ENCODE measurements around the gene ATP11B. TPM values are rescaled to one million over a fixed set of nuclear protein-coding genes. Genes with fewer than 3 reads are reported as not detected.
A peak's percentile ranks its signal among the peaks of the same experiment; 100 is the strongest.

The ATP11B gene
- total RNA-seq, 1 donor from 2014 or later, result 87.9 TPM

DNA sequence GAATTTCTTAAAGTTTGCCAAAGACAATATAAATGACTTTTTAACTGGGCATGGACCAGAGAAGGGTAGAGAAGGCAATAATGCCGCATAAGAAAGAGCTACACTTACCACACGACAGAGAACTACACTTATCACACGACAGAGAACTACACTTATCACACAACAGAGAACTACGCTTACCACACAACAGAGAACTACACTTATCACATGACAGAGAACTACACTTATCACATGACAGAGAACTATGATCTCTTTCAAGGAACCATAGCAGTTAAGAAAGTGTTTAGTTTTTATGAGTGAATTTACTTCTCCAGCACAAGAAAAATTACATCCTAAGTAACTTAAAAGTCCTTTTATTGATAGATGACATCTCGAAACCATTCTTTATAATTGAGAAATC, 155.0 kb downstream of the ATP11B start:
- Mint-ChIP-seq H3K27ac (no peak overlapping the region), H3K9me3 (no peaks in the 10 kb centered on the region), H3K4me3 (no peak overlapping the region)

GRCh38 chr3:182949688-182950087, 156.4 kb downstream of the ATP11B start:
- Mint-ChIP-seq H3K36me3 (ENCODE audit: low read depth) (peaks cover 33% of the 10 kb centered on the region), H3K27ac (no peak overlapping the region), H3K4me3 (no peak overlapping the region), H3K4me1 (peaks cover 3% of the 10 kb centered on the region), H3K9me3 (no peaks in the 10 kb centered on the region), H3K27me3 (no peaks in the 10 kb centered on the region)
- intact Hi-C loops (cut with micrococcal nuclease), result no loop called here
- DNase-seq, result no peak

More for the DNA sequence above, 155.0 kb downstream of the ATP11B start:
- Mint-ChIP-seq H3K36me3 (ENCODE audit: low read depth) (peaks cover 33% of the 10 kb centered on the region), H3K4me1 (peaks cover 3% of the 10 kb centered on the region), H3K27me3 (no peaks in the 10 kb centered on the region)
- intact Hi-C loops (cut with micrococcal nuclease), result no loop called here
- no peak for DNase-seq

GRCh38 chr3:182954553-182955235, 161.4 kb downstream of the ATP11B start:
- H3K4me1 Mint-ChIP-seq, result peaks cover 1% of the 10 kb centered on the region
- DNase-seq, result no peak
- H3K27me3 Mint-ChIP-seq, result no peaks in the 10 kb centered on the region
- no peak overlapping the region for H3K27ac Mint-ChIP-seq
- H3K4me3 Mint-ChIP-seq, result no peak overlapping the region
- peaks cover 32% of the 10 kb centered on the region for H3K36me3 Mint-ChIP-seq (ENCODE audit: low read depth)
- no peaks in the 10 kb centered on the region for H3K9me3 Mint-ChIP-seq
- intact Hi-C loops (cut with micrococcal nuclease), result no loop called here

- Mint-ChIP-seq H3K36me3 (ENCODE audit: low read depth) (peaks cover 36% of the 10 kb centered on the region), H3K4me3 (no peak overlapping the region), H3K27ac (no peak overlapping the region), H3K27me3 (no peaks in the 10 kb centered on the region), H3K4me1 (peaks cover 6% of the 10 kb centered on the region), H3K9me3 (no peaks in the 10 kb centered on the region)
- intact Hi-C loops (cut with micrococcal nuclease), result no loop called here
- DNase-seq, result no peak
These were observed 163.9 kb downstream of the ATP11B start for GRCh38 chr3:182957226-182957625.

- Mint-ChIP-seq H3K27me3 (no peaks in the 10 kb centered on the region), H3K4me3 (no peak overlapping the region), H3K27ac (no peak overlapping the region), H3K4me1 (peaks cover 8% of the 10 kb centered on the region), H3K36me3 (ENCODE audit: low read depth) (peaks cover 34% of the 10 kb centered on the region), H3K9me3 (no peaks in the 10 kb centered on the region)
- no peak for DNase-seq
- intact Hi-C loops (cut with micrococcal nuclease), result no loop called here
These were observed 164.5 kb downstream of the ATP11B start for GRCh38 chr3:182957676-182958266.

DNA sequence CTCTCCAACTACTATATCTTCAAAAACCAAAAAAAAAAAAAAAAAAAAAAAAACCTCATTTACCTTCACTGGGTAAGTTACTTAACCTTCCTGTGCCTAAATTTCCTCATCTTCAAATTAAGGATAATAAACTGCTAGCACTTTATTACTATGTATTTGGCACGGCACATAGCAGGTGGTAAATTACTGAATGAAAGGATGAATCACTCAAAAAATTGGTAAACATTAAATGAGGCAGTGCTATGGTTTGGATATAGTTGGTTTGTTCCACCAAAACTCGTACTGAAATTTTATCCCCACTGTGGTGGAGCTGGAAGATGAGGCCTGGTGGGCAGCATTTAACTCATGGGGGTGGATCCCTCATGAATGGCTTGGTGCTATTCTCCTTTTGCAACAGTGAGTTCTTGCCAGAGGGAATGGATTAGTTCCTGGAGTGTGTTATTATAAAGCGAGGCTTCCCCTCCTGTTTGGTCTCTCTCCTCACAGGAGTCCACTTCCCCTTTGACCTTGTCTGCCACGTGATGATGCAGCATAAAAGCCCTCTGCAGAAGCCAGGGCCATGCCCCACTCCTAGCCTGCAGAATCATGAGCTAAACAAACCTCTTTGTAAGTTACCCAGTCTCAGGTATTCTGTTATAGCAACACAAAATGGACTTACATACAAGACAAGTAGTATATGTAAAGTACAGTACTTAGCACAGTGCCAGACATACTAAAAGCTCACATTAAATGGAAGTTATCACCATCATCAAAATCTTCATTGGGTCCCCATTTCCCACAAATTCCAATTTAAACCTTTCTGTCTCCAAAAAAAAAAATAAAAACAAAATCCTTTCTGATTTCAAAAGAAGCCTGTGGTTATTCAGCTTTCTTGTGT, 166.4 kb downstream of the ATP11B start:
- intact Hi-C loops (cut with micrococcal nuclease), result no loop called here
- Mint-ChIP-seq H3K4me3 (no peak overlapping the region), H3K27me3 (no peaks in the 10 kb centered on the region), H3K27ac (no peak overlapping the region), H3K9me3 (no peaks in the 10 kb centered on the region), H3K36me3 (ENCODE audit: low read depth) (peaks cover 35% of the 10 kb centered on the region), H3K4me1 (peaks cover 8% of the 10 kb centered on the region)
- no peak for DNase-seq

GRCh38 chr3:182962166-182962565, 168.9 kb downstream of the ATP11B start:
- H3K27ac Mint-ChIP-seq, result no peak overlapping the region
- H3K27me3 Mint-ChIP-seq, result no peaks in the 10 kb centered on the region
- peaks cover 30% of the 10 kb centered on the region for H3K36me3 Mint-ChIP-seq (ENCODE audit: low read depth)
- peaks cover 25% of the 10 kb centered on the region for H3K4me1 Mint-ChIP-seq
- no peaks in the 10 kb centered on the region for H3K9me3 Mint-ChIP-seq
- no peak for DNase-seq
- H3K4me3 Mint-ChIP-seq, result no peak overlapping the region
- intact Hi-C loops (cut with micrococcal nuclease), result no loop called here

DNA sequence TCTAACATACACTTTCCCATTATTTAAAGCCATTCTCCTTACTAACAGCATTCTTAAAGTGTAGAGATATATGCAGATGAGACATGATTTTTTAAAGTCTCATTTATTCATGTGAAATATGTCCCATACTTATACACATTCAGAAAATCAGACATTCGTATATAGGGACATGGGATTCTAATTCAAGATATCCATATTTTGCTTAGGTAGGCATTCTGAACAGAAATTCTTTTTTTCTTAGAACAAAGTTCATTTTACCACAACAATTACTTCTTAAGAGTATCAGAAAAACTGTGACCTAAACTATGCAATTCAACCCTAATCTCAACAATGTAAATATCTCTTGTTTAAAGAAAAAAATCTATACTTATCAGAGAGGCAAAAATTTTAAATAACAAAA, 170.9 kb downstream of the ATP11B start:
- Mint-ChIP-seq H3K27me3 (no peaks in the 10 kb centered on the region), H3K4me1 (peaks cover 38% of the 10 kb centered on the region), H3K27ac (no peak overlapping the region), H3K36me3 (ENCODE audit: low read depth) (peaks cover 25% of the 10 kb centered on the region), H3K4me3 (no peak overlapping the region), H3K9me3 (no peaks in the 10 kb centered on the region)
- no peak for DNase-seq
- intact Hi-C loops (cut with micrococcal nuclease), result no loop called here

GRCh38 chr3:182965861-182966366, 172.6 kb downstream of the ATP11B start:
- H3K4me3 Mint-ChIP-seq, result peak overlapping the region; percentile 16
- H3K9me3 Mint-ChIP-seq, result no peaks in the 10 kb centered on the region
- peak overlapping the region; percentile 51 for H3K27ac Mint-ChIP-seq
- intact Hi-C loops (cut with micrococcal nuclease), result loop anchor here (5.0 kb wide), 3 partner anchors 54 to 466 kb away; partner anchors contain the start of gene ATP11B
- DNase-seq, result no peak
- H3K4me1 Mint-ChIP-seq, result peaks cover 39% of the 10 kb centered on the region
- peaks cover 20% of the 10 kb centered on the region for H3K36me3 Mint-ChIP-seq (ENCODE audit: low read depth)
- no peaks in the 10 kb centered on the region for H3K27me3 Mint-ChIP-seq

GRCh38 chr3:182967218-182968204, 174.2 kb downstream of the ATP11B start:
- Mint-ChIP-seq H3K4me3 (peak overlapping the region; percentile 34), H3K4me1 (peaks cover 42% of the 10 kb centered on the region), H3K36me3 (ENCODE audit: low read depth) (peaks cover 18% of the 10 kb centered on the region), H3K27ac (peak overlapping the region; percentile 84), H3K27me3 (no peaks in the 10 kb centered on the region), H3K9me3 (no peaks in the 10 kb centered on the region)
- peak; percentile 74 for DNase-seq
- intact Hi-C loops (cut with micrococcal nuclease), result loop anchor here (1.0 to 5.0 kb wide), 4 partner anchors 12 to 465 kb away; partner anchors contain the start of gene ATP11B

GRCh38 chr3:182969277-182969676, 176.0 kb downstream of the ATP11B start:
- H3K27ac Mint-ChIP-seq, result peak overlapping the region; percentile 14
- intact Hi-C loops (cut with micrococcal nuclease), result loop anchor here (5.0 kb wide), 3 partner anchors 57 to 463 kb away; partner anchors contain the start of gene ATP11B

DNA sequence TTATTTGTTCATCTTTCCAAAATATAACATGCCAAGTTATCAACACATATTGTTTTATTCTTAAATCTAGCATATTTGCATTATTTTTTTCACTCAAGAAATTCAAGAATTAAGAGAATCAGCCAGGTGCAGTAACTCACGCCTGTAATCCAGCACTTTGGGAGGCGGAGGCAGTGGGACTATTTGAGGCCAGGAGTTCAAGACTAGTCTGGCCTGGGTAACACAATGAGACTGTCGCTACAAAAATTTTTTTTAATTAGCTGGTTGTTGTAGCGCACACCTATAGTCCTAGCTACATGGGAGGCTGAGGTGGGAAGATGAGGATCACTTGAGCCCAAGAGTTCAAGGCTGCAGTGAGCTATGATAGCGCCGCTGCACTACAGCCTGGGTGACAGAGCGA, 176.5 kb downstream of the ATP11B start:
- no peak overlapping the region for H3K27ac Mint-ChIP-seq
- no peak overlapping the region for H3K4me3 Mint-ChIP-seq
- no peaks in the 10 kb centered on the region for H3K27me3 Mint-ChIP-seq
- peaks cover 11% of the 10 kb centered on the region for H3K36me3 Mint-ChIP-seq (ENCODE audit: low read depth)
- no peak for DNase-seq
- no peaks in the 10 kb centered on the region for H3K9me3 Mint-ChIP-seq
- peaks cover 39% of the 10 kb centered on the region for H3K4me1 Mint-ChIP-seq
- intact Hi-C loops (cut with micrococcal nuclease), result loop anchor here (5.0 kb wide), 3 partner anchors 58 to 462 kb away; partner anchors contain the start of gene ATP11B

More at GRCh38 chr3:182969277-182969676, 176.0 kb downstream of the ATP11B start:
- DNase-seq, result no peak
- Mint-ChIP-seq H3K36me3 (ENCODE audit: low read depth) (peaks cover 13% of the 10 kb centered on the region), H3K27me3 (no peaks in the 10 kb centered on the region), H3K4me3 (peak overlapping the region; percentile 56), H3K4me1 (peaks cover 41% of the 10 kb centered on the region), H3K9me3 (no peaks in the 10 kb centered on the region)
